MCF 10A (cell line): ENCODE measurements around the gene KIF26A. TPM values are rescaled to one million over a fixed set of nuclear protein-coding genes. Genes with fewer than 3 reads are reported as not detected.

Source experiments
- BruUV-seq: library from RNA; stranded (reverse); fragments of 400-500 nt; replicated peaks from 2 replicates; lab custom pipeline; 2021; lab: Mats Ljungman, UMichigan
- CTCF ChIA-PET: fragments of 300-600 bp; sonication (Branson Sonifier 250); formaldehyde crosslinking; extraction: SDS; loops from one replicate; lab custom pipeline; 2021; ENCODE audit warnings: antibody characterized with exemption, inconsistent platforms; lab: Yijun Ruan, JAX
- POLR2A ChIA-PET: fragments of 300-600, 350-650 bp; sonication (Branson Sonifier 250); formaldehyde crosslinking; extraction: SDS; loops from one replicate; lab custom pipeline; 2020; ENCODE audit warnings: antibody characterized with exemption, inconsistent platforms; lab: Yijun Ruan, JAX
- DNase-seq: peaks from one replicate; pipeline ENCODE4 v3.0.0-alpha.2; 2018; ENCODE audit not compliant: unreplicated experiment
- H3K27ac Mint-ChIP-seq: one replicate; pipeline ENCODE4 v1.8.0; 2022; ENCODE audit warnings: mild to moderate bottlenecking, low read depth, mixed read lengths; ENCODE audit not compliant: unreplicated experiment
- H3K27me3 Mint-ChIP-seq: one replicate; pipeline ENCODE4 v1.8.0; 2022; ENCODE audit warnings: mixed read lengths; ENCODE audit not compliant: insufficient read depth, unreplicated experiment
- H3K36me3 Mint-ChIP-seq: one replicate; pipeline ENCODE4 v1.8.0; 2022; ENCODE audit warnings: mild to moderate bottlenecking, moderate library complexity, mixed read lengths; ENCODE audit not compliant: insufficient read depth, unreplicated experiment
- H3K4me1 Mint-ChIP-seq: one replicate; pipeline ENCODE4 v1.8.0; 2022; ENCODE audit warnings: mixed read lengths; ENCODE audit not compliant: insufficient read depth, unreplicated experiment
- H3K4me3 Mint-ChIP-seq: one replicate; pipeline ENCODE4 v1.8.0; 2022; ENCODE audit warnings: mild to moderate bottlenecking, moderate library complexity, mixed read lengths; ENCODE audit not compliant: unreplicated experiment
- H3K9me3 Mint-ChIP-seq: one replicate; pipeline ENCODE4 v1.8.0; 2022; ENCODE audit warnings: mixed read lengths; ENCODE audit not compliant: unreplicated experiment
- CTCF ChIP-seq: fragments of 200-600 bp; IDR thresholded peaks from one replicate; pipeline ENCODE4 v1.8.0; 2022; ENCODE audit warnings: antibody characterized with exemption, mild to moderate bottlenecking; ENCODE audit not compliant: unreplicated experiment
- intact Hi-C: fragments of 100-400 bp; cut with micrococcal nuclease; formaldehyde crosslinking; loops from 2 replicates; pipeline ENCODE4 v1.14.1; 2022
- total RNA-seq: library from RNA; stranded (reverse); gene quantifications from 2 replicates; pipeline ENCODE4 v1.2.3, GENCODE V29; 2022

KIF26A gene
- total RNA-seq, 1 experiment from 2014 or later: 0.26 TPM

- no TSS peak for BruUV-seq
- intact Hi-C loops: no loop called here
- ChIA-PET POLR2A (no interaction called here), CTCF (interaction anchor here (1.4 to 1.9 kb wide), 2 partner anchors 64 to 422 kb away, joined by 5 to 12 read pairs; no protein-coding TSS in a partner anchor)
- no peaks in the 10 kb centered on the region for H3K9me3 Mint-ChIP-seq
- no peaks in the 10 kb centered on the region for H3K4me1 Mint-ChIP-seq
- no peak overlapping the region for H3K4me3 Mint-ChIP-seq
- no peak for TF ChIP-seq CTCF
- peaks cover 42% of the 10 kb centered on the region for H3K27me3 Mint-ChIP-seq
- DNase-seq: no peak
- H3K27ac Mint-ChIP-seq: no peak overlapping the region
- no peaks in the 10 kb centered on the region for H3K36me3 Mint-ChIP-seq
These were observed 4.0 kb downstream of the KIF26A start for GRCh38 chr14:104142136-104142945.

- peaks cover 42% of the 10 kb centered on the region for H3K27me3 Mint-ChIP-seq
- CTCF ChIA-PET: interaction anchor here (1.4 to 1.9 kb wide), 2 partner anchors 65 to 421 kb away, joined by 5 to 12 read pairs; no protein-coding TSS in a partner anchor
These were observed 4.6 kb downstream of the KIF26A start for GRCh38 chr14:104142946-104143470.

DNA sequence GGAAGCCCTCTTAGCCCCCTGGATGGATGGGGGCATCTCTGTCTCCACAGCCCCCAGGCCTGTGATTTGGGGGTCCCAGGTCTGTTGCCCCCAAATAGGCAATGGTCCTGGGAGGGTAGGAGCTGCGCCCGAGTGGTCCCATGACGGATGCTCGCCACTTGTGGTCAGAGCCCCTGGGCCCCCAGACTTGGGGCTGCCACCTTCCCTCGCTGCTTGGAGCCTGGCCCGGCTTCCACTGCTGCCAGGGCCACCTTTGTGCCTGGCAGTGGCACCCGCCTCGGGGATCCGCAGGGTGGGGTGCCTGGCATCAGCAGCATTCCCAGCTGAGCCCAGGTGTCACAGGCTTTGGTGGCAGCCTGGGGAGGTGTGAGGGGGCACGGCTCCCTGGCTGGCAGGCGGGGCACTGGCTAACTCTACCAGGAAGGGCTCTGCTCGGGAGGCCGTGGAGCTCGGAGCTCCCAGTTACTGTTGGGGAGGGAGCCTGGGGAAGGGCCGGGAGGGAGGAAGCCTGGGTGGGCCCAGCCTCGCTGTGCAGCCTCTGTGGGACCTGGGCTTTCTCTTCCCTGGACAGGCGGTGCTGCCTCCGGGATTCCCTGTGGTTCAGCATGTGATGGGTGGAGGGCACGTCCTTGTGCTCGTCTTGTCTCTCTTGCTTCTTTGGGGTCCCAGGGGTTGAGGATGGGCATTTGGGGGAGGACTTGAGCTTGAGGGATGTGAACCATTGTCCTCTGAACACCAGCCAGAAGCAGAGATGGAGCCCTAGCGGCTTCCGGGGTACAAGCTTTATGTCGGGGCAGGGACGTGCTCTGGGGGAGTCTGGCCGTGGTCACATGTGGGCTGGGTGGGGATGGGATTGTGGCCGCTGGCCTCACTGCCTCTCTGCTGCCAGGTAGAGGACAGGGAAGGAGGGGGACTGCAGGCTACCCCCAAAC lies 5.4 kb downstream of the KIF26A start:
- Mint-ChIP-seq H3K27me3 (peaks cover 42% of the 10 kb centered on the region), H3K36me3 (no peaks in the 10 kb centered on the region), H3K4me1 (no peaks in the 10 kb centered on the region), H3K27ac (no peak overlapping the region), H3K4me3 (no peak overlapping the region), H3K9me3 (no peaks in the 10 kb centered on the region)
- DNase-seq: no peak
- ChIA-PET POLR2A (interaction anchor here (0.6 kb wide), 1 partner anchor 402 kb away, joined by 3 read pairs; no protein-coding TSS in a partner anchor), CTCF (interaction anchor here (0.6 to 1.9 kb wide), 5 partner anchors 51 to 1338 kb away, joined by 3 to 12 read pairs (median 4); no protein-coding TSS in a partner anchor)
- intact Hi-C loops: no loop called here
- BruUV-seq: no TSS peak
- TF ChIP-seq CTCF: no peak

More at GRCh38 chr14:104142946-104143470, 4.6 kb downstream of the KIF26A start:
- intact Hi-C loops: no loop called here
- H3K9me3 Mint-ChIP-seq: no peaks in the 10 kb centered on the region
- TF ChIP-seq CTCF: no peak
- no peaks in the 10 kb centered on the region for H3K36me3 Mint-ChIP-seq
- no peaks in the 10 kb centered on the region for H3K4me1 Mint-ChIP-seq
- DNase-seq: no peak
- no peak overlapping the region for H3K27ac Mint-ChIP-seq
- no TSS peak for BruUV-seq
- POLR2A ChIA-PET: no interaction called here
- no peak overlapping the region for H3K4me3 Mint-ChIP-seq
